ENCODE results near the gene ALDH3A2.

Gene ALDH3A2

GRCh38 chr17:19648475-19649273, at the start of gene ALDH3A2 (continued):
- peak; percentile 68 for TF ChIP-seq ZBTB6 (tag by site-specific recombination; IDR thresholded peaks at IDR 0.05)
- peak; percentile 89; the same call in 1 of the 2 replicates for TF ChIP-seq ZSCAN5A (tag by site-specific recombination; IDR thresholded peaks at IDR 0.05)
- no peak for TF ChIP-seq HOXA7 (CRISPR knock-in tag; IDR thresholded peaks at IDR 0.05; ENCODE audit: borderline replicate concordance)
- TF ChIP-seq ZNF366 (tag by site-specific recombination; conservative IDR thresholded peaks at IDR 0.05): peak; percentile 98
- no peak for TF ChIP-seq ZNF558 (tag by site-specific recombination; IDR thresholded peaks at IDR 0.05)
- TF ChIP-seq IKZF3 (tag by site-specific recombination; IDR thresholded peaks at IDR 0.05): peak; percentile 60; the same call in 1 of the 2 replicates
- TF ChIP-seq TRIM28 (IDR thresholded peaks at IDR 0.05; ENCODE audit: borderline replicate concordance, low read length): no peak; the same call in 1 of the 2 replicates
- no peak for TF ChIP-seq ATF2 (tag by site-specific recombination; IDR thresholded peaks at IDR 0.05; ENCODE audit: low read depth)
- TF ChIP-seq SP2 (tag by site-specific recombination; IDR thresholded peaks at IDR 0.05): peak; percentile 90
- TF ChIP-seq ZNF146 (tag by site-specific recombination; IDR thresholded peaks at IDR 0.05): no peak; the same call in 1 of the 2 replicates
- no peak for TF ChIP-seq ZNF585B (tag by site-specific recombination; IDR thresholded peaks at IDR 0.05)
- no peak for TF ChIP-seq ZNF155 (tag by site-specific recombination; IDR thresholded peaks at IDR 0.05)
- TF ChIP-seq INSM2 (tag by site-specific recombination; IDR thresholded peaks at IDR 0.05): peak; percentile 55; the same call in 1 of the 2 replicates
- TF ChIP-seq KLF9 (tag by site-specific recombination; IDR thresholded peaks at IDR 0.05; ENCODE audit: low read depth): peak; percentile 89
- no peak for TF ChIP-seq ZBTB21 (tag by site-specific recombination; IDR thresholded peaks at IDR 0.05)
- peak; percentile 80 for TF ChIP-seq ZNF2 (tag by site-specific recombination; IDR thresholded peaks at IDR 0.05)
- no peak for TF ChIP-seq ZNF529 (tag by site-specific recombination; IDR thresholded peaks at IDR 0.05; ENCODE audit: insufficient replicate concordance)
- peak; percentile 81 for TF ChIP-seq ZBTB10 (tag by site-specific recombination; IDR thresholded peaks at IDR 0.05)
- peak; percentile 84 for TF ChIP-seq ZBTB48 (tag by site-specific recombination; IDR thresholded peaks at IDR 0.05)
- TF ChIP-seq GFI1B (tag by site-specific recombination; IDR thresholded peaks at IDR 0.05): 0 out of 2 replicates have a peak, but pooled peaks have one; percentile 37
- peak; percentile 78; the same call in 1 of the 2 replicates for TF ChIP-seq ZNF580 (tag by site-specific recombination; IDR thresholded peaks at IDR 0.05)
- no peak for TF ChIP-seq ZNF112 (tag by site-specific recombination; IDR thresholded peaks at IDR 0.05)
- TF ChIP-seq PBX3 (CRISPR knock-in tag; IDR thresholded peaks at IDR 0.05): peak; percentile 91
- no peak for TF ChIP-seq ZNF704 (tag by site-specific recombination; IDR thresholded peaks at IDR 0.05)
- TF ChIP-seq ZNF423 (tag by site-specific recombination; IDR thresholded peaks at IDR 0.05): peak; percentile 99
- peak; percentile 58; the same call in 1 of the 2 replicates for TF ChIP-seq ZNF596 (tag by site-specific recombination; IDR thresholded peaks at IDR 0.05)
- TF ChIP-seq ZNF24 (tag by site-specific recombination; IDR thresholded peaks at IDR 0.05): peak; percentile 28; the same call in 1 of the 2 replicates
- TF ChIP-seq BCL11B (tag by site-specific recombination; IDR thresholded peaks at IDR 0.05; ENCODE audit: low read depth): peak; percentile 48; the same call in 1 of the 2 replicates
